MM.1S (cell line): ENCODE measurements around the gene MRPS9.

Experiments
- EZH2 ChIP-seq: fragments of 300-600 bp; sonication (generic); optimal IDR thresholded peaks from 2 replicates; pipeline ENCODE3; 2017; ENCODE audit warnings: low read depth, mild to moderate bottlenecking, antibody characterized with exemption, low read length, mixed read lengths
- EZH2phosphoT487 ChIP-seq: fragments of 300-600 bp; sonication (generic); IDR thresholded peaks from 2 replicates; pipeline ENCODE4 v1.6.1; 2018; ENCODE audit warnings: antibody characterized with exemption, low read length
- TF ChIP-seq, protein P1 (sequence below): fragments of 300-600 bp; sonication (generic); IDR thresholded peaks from 2 replicates; pipeline ENCODE4 v1.5.1; 2016; ENCODE audit warnings: antibody characterized with exemption, low read length, mixed read lengths

DNA sequence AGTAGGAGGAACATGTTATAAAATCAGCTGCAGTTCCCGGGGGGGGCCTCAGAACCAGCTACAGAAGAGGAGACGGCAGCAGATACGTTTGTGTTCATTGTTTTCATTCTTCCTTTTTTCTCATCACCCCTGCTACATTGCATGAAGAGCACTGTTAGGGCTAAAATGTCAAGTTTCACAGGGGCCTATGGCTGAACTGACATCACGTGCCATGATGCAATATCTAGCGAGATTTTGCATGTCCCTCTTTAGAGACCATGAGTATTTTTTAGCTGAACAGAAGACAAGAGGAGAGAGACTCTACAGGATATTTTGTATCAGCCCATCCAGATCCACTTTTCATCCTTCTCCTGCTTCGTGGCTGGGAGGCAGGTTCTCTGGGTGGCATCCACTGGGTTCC, 97.6 kb downstream of the MRPS9 start:
- TF ChIP-seq, protein P1, sequence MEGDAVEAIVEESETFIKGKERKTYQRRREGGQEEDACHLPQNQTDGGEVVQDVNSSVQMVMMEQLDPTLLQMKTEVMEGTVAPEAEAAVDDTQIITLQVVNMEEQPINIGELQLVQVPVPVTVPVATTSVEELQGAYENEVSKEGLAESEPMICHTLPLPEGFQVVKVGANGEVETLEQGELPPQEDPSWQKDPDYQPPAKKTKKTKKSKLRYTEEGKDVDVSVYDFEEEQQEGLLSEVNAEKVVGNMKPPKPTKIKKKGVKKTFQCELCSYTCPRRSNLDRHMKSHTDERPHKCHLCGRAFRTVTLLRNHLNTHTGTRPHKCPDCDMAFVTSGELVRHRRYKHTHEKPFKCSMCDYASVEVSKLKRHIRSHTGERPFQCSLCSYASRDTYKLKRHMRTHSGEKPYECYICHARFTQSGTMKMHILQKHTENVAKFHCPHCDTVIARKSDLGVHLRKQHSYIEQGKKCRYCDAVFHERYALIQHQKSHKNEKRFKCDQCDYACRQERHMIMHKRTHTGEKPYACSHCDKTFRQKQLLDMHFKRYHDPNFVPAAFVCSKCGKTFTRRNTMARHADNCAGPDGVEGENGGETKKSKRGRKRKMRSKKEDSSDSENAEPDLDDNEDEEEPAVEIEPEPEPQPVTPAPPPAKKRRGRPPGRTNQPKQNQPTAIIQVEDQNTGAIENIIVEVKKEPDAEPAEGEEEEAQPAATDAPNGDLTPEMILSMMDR = no peak
- no peak for TF ChIP-seq EZH2
- no peak for TF ChIP-seq EZH2phosphoT487
